ENCODE results near the gene CAMSAP2.

GRCh38 chr1:200877839-200878551 lies 139.3 kb downstream of the CAMSAP2 start:
- TF ChIP-seq CTCF (IDR thresholded peaks at IDR 0.05) (no peak), POLR2A (IDR thresholded peaks at IDR 0.05; ENCODE audit: low read length) (no peak), JUNB (IDR thresholded peaks at IDR 0.05) (no peak), MAX (IDR thresholded peaks at IDR 0.05) (no peak), CEBPB (IDR thresholded peaks at IDR 0.05) (no peak), POLR2AphosphoS2 (conservative IDR thresholded peaks at IDR 0.05; ENCODE audit: low read length) (no peak), RAD21 (conservative IDR thresholded peaks at IDR 0.05 in 1 of 2, IDR thresholded peaks at IDR 0.05 in 1 of 2) (no peak)

All from A549 (cell line).